Osteocyte (in vitro differentiated cells): ENCODE measurements around the gene CADPS2. TPM values are rescaled to one million over a fixed set of nuclear protein-coding genes. Genes with fewer than 3 reads are reported as not detected.

ENCODE experiments used
- DNase-seq: peaks from one replicate; pipeline ENCODE4 v3.0.0; 2021; ENCODE audit warnings: mixed read lengths; ENCODE audit not compliant: unreplicated experiment; ENCODE audit errors: extremely low spot score
- H3K27ac Mint-ChIP-seq: one replicate; pipeline ENCODE4 v1.8.0; 2021; ENCODE audit warnings: mild to moderate bottlenecking, mixed read lengths; ENCODE audit not compliant: unreplicated experiment
- H3K27me3 Mint-ChIP-seq: one replicate; pipeline ENCODE4 v1.8.0; 2021; ENCODE audit warnings: mixed read lengths; ENCODE audit not compliant: unreplicated experiment
- H3K36me3 Mint-ChIP-seq: one replicate; pipeline ENCODE4 v1.8.0; 2021; ENCODE audit warnings: mixed read lengths; ENCODE audit not compliant: unreplicated experiment
- H3K4me1 Mint-ChIP-seq: one replicate; pipeline ENCODE4 v1.8.0; 2021; ENCODE audit warnings: mixed read lengths; ENCODE audit not compliant: unreplicated experiment
- H3K4me3 Mint-ChIP-seq: one replicate; pipeline ENCODE4 v1.8.0; 2021; ENCODE audit warnings: mild to moderate bottlenecking, moderate library complexity, mixed read lengths; ENCODE audit not compliant: unreplicated experiment
- H3K9me3 Mint-ChIP-seq: one replicate; pipeline ENCODE4 v1.8.0; 2021; ENCODE audit warnings: mixed read lengths; ENCODE audit not compliant: unreplicated experiment
- total RNA-seq: library from RNA; stranded (reverse); gene quantifications from 2 replicates; pipeline ENCODE4 v1.2.1, GENCODE V29; 2021
- TF ChIP-seq, protein P1 (sequence below): fragments of 200-600 bp; sonication (generic); IDR thresholded peaks from 2 replicates; pipeline ENCODE4 v1.5.0; 2021; ENCODE audit warnings: antibody characterized with exemption, mild to moderate bottlenecking, moderate library complexity

The CADPS2 gene
- total RNA-seq, 1 donor from 2014 or later, result 0.81 TPM

GRCh38 chr7:122415510-122415909 lies 470.8 kb downstream of the CADPS2 start:
- Mint-ChIP-seq H3K9me3 (no peaks in the 10 kb centered on the region), H3K27me3 (peaks cover 11% of the 10 kb centered on the region), H3K4me3 (no peak overlapping the region), H3K36me3 (no peaks in the 10 kb centered on the region), H3K4me1 (no peaks in the 10 kb centered on the region), H3K27ac (no peak overlapping the region)
- DNase-seq, result no peak
- TF ChIP-seq, protein P1, sequence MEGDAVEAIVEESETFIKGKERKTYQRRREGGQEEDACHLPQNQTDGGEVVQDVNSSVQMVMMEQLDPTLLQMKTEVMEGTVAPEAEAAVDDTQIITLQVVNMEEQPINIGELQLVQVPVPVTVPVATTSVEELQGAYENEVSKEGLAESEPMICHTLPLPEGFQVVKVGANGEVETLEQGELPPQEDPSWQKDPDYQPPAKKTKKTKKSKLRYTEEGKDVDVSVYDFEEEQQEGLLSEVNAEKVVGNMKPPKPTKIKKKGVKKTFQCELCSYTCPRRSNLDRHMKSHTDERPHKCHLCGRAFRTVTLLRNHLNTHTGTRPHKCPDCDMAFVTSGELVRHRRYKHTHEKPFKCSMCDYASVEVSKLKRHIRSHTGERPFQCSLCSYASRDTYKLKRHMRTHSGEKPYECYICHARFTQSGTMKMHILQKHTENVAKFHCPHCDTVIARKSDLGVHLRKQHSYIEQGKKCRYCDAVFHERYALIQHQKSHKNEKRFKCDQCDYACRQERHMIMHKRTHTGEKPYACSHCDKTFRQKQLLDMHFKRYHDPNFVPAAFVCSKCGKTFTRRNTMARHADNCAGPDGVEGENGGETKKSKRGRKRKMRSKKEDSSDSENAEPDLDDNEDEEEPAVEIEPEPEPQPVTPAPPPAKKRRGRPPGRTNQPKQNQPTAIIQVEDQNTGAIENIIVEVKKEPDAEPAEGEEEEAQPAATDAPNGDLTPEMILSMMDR, result no peak

GRCh38 chr7:122413339-122413738 lies 472.9 kb downstream of the CADPS2 start:
- DNase-seq, result no peak
- Mint-ChIP-seq H3K9me3 (no peaks in the 10 kb centered on the region), H3K4me3 (no peak overlapping the region), H3K27me3 (peaks cover 11% of the 10 kb centered on the region), H3K36me3 (no peaks in the 10 kb centered on the region), H3K27ac (no peak overlapping the region), H3K4me1 (no peaks in the 10 kb centered on the region)
- TF ChIP-seq, protein P1, result no peak

DNA sequence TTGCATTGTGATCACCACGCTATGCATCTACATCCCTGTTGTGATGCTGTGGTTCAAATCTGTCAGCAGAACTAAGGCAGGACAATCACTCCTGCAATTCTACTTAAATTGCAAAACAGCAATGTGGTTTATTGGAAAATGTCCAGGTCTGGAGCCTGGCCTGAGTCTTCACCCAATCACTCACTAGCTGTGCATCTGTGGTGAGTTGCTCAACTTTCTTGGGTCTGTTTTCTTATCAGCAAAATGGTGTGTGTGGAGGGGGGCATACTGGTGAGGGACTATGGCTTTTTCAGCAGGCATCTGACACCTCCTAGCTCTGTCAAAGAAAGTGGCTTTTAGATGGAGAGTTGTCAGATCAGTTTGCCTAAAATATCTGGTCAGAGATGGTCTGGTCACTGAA lies 473.4 kb downstream of the CADPS2 start:
- TF ChIP-seq, protein P1, result no peak
- H3K36me3 Mint-ChIP-seq, result no peaks in the 10 kb centered on the region
- H3K4me1 Mint-ChIP-seq, result no peaks in the 10 kb centered on the region
- peaks cover 11% of the 10 kb centered on the region for H3K27me3 Mint-ChIP-seq
- no peak overlapping the region for H3K27ac Mint-ChIP-seq
- no peaks in the 10 kb centered on the region for H3K9me3 Mint-ChIP-seq
- no peak overlapping the region for H3K4me3 Mint-ChIP-seq
- no peak for DNase-seq

DNA sequence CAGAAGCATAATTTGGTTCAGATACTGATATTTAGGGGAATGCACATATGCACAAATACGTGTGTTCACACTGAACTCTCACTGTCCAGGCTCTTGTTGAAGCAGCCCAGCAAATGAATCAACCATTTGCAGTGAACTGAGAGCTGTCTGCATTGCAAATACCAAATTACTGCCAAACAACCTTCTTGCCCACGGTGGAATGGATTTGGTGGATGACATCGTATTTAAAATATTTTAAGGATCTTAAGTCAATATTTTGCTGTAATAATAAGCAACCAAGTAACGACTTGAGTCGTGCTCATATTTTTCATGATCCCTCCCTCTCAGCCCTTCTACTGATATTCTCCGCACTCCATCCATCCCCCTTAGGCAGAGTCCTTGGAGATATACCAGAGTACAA lies 473.8 kb downstream of the CADPS2 start:
- Mint-ChIP-seq H3K4me3 (no peak overlapping the region), H3K9me3 (no peaks in the 10 kb centered on the region), H3K27ac (no peak overlapping the region), H3K4me1 (no peaks in the 10 kb centered on the region), H3K27me3 (peaks cover 9% of the 10 kb centered on the region), H3K36me3 (no peaks in the 10 kb centered on the region)
- TF ChIP-seq, protein P1, result no peak
- DNase-seq, result no peak

DNA sequence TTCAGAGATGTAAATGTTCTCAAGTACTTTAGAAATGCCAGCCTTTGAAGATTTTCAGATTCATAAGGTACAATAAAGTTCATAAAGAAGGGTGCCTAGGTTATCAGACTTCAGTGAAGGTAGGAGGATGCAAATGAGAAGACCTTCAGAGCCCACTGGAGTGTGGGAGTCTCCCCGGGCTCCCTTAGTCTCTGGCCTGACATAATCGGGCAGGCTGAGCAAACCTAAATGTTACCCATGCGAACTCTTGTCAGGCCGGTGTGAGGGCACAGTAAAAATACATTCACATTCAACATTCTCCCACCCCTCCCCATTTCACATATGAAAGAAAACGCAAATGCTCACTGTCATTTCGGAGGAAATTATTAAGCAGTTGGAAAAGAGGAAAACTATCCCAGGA lies 479.1 kb downstream of the CADPS2 start:
- Mint-ChIP-seq H3K27ac (no peak overlapping the region), H3K9me3 (no peaks in the 10 kb centered on the region), H3K4me1 (peaks cover 10% of the 10 kb centered on the region), H3K27me3 (no peaks in the 10 kb centered on the region), H3K36me3 (no peaks in the 10 kb centered on the region), H3K4me3 (no peak overlapping the region)
- no peak for DNase-seq
- TF ChIP-seq, protein P1, result no peak
